Sciatic nerve (tissue), 2 donors: Measurements from ENCODE around the gene TNFRSF21. TPM values are rescaled to one million over a fixed set of nuclear protein-coding genes. Genes with fewer than 3 reads are reported as not detected.
"Not testable (repeated sequence)": the region's sequence is repeated elsewhere in the genome, so short reads cannot be mapped to it uniquely, and the experiment has no call there.

Source experiments
- ATAC-seq: fragments of 200-7000 bp; cut with Tn5 transposase; one replicate; pipeline ENCODE4 v1.9.1; 2020; ENCODE audit warnings: mild to moderate bottlenecking, moderate library complexity
- DNase-seq: peaks from one replicate; pipeline ENCODE4 v3.0.0-alpha.2; 2020; ENCODE audit warnings: low spot score
- intact Hi-C: fragments of 100-400 bp; cut with DNase I; formaldehyde crosslinking; loops from one replicate; pipeline ENCODE4 v1.14.2; 2022
- total RNA-seq: library from RNA; stranded (reverse); fragmentation: NEBNext Ultra II Directional; extraction: Animal tissue kit (Norgen Biotek cat#: 25700); gene quantifications from one replicate; pipeline ENCODE4 v1.2.1, GENCODE V29; 2021
- donor health status: DM: no; HTN: no; CAD: no.
- donor health status: DM: no; HTN: no; CAD: no.

The TNFRSF21 gene
- total RNA-seq, 1 donor from 2014 or later = 6.3 TPM

DNA sequence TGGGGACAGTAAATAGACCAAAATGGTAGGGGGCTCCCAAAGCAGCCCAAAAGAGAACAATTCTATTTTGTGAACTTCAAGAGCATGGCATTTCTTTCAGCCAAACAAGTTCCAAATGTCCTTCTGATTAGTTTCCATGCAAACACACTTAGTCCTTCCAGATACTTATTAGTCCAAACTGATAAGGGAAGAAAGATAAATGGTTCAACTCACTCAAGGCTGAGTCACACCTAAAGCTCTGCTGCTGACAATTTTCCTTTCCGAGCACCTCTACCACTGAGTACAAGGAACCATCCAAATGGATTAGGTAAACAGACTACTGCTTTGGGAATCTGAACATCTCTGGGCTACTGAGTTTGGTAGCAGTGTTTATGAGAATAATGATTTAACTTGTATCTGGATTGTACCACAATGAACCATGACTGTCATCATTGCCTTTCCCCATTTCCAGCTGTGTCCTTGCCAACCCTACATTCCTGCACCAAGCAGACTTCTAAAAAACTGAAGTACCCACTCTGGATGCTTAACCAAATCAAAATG lies 71.2 kb downstream of the TNFRSF21 start:
- no peak for DNase-seq
- intact Hi-C loops = no loop called here
- no peak for ATAC-seq

DNA sequence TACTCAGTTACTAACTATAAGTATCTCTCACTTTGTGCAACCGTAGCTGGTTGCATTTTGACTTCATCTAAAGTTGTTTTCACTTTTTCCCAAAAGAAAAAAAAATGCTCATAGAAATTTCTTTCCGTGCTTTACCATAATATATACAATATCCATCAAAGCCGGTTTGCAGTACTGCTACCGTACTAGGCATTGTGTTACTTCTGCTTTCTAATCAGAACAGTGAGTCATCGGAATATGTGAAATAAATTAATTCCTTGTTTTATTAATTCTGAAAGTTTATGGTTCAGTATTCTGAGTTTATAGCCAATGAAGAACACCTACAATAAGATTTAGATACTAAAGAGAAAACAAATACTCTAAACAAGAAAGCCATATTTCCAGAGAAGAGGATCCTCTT lies 72.5 kb downstream of the TNFRSF21 start:
- DNase-seq = no peak
- no peak for ATAC-seq
- intact Hi-C loops = no loop called here

- DNase-seq = no peak
- ATAC-seq = peak; percentile 44
- intact Hi-C loops = no loop called here
Observed at GRCh38 chr6:47235964-47236760, 73.5 kb downstream of the TNFRSF21 start.

DNA sequence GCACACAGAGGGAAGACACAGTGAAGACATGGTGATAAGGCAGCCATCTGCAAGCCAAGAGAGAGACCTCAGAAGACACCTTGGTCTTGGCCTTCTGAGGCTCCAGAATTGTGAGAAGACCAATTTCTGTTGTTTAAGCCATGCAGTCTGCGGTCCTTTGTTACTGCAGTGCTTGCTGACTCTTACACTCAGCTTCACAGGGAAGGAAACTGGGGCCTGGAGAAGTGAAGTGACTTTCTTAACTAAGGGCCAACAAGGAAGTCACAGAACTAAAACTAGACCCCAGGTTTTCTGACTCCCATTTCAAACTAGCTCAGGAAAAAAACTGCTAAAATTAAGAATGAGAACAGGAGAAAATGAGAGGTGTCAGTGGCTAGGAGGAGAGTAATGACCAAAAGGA lies 74.3 kb downstream of the TNFRSF21 start:
- DNase-seq (no peak), ATAC-seq (no peak)
- intact Hi-C loops = no loop called here

DNA sequence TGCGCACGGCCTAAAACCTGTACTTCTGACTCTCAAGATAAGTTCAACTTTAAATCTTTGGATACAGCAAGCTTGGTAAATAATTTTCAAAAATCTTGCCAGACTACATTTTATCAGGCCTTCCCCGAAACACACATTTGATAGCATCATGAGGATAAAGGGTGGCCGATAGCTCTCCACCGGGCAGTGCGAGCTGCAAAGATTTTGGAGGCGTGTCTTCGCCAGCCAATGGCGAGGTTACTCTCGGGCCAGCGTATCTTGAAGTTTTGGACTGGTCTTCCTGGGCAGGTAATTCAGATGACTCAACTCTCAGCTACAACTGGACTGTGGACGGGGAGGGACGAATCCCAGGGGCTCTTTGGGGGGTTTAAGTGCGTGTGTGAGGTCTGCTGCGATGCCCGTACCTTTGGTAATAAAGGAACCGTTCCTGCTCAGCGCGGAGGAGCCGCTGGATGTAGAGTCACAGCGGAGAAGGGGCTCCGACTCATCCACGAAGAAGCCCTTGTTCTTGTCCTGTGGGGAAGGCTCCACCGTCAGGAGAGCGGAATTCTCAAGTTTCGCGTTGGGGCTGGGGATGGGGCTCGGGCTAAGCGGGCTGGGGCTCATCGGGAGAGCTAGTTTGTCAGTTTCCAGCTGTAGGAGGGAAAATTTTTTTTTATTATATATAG lies 75.3 kb downstream of the TNFRSF21 start:
- no peak for DNase-seq
- ATAC-seq = no peak
- intact Hi-C loops = no loop called here

GRCh38 chr6:47231151-47231550 lies 78.6 kb downstream of the TNFRSF21 start:
- ATAC-seq (no peak), DNase-seq (no peak)
- intact Hi-C loops = no loop called here

- ATAC-seq (no peak), DNase-seq (no peak)
- intact Hi-C loops = no loop called here
Observed at GRCh38 chr6:47230579-47230978, 79.1 kb downstream of the TNFRSF21 start.

DNA sequence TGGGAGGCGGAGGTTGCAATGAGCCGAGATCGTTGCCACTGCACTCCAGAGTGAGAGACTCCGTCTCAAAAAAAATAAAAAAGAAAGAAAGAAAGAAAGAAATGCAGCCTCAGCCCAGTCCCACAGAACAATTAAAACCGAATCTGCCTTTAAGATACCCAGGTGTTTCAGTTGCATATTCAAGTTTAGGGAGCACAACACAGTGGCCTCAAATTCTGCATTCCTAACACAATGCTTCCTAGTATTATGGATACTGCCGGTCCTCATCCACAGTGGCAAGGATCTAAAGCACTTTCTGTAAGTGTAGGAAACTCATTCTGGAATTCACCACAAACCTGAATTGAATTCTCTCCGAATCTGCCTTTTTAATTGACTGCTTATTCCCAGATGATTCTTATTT lies 80.5 kb downstream of the TNFRSF21 start:
- intact Hi-C loops = no loop called here
- ATAC-seq = no peak
- DNase-seq = no peak

- DNase-seq, ATAC-seq, intact Hi-C loops: not testable (repeated sequence)
Observed at GRCh38 chr6:47228093-47228492, 81.6 kb downstream of the TNFRSF21 start.

DNA sequence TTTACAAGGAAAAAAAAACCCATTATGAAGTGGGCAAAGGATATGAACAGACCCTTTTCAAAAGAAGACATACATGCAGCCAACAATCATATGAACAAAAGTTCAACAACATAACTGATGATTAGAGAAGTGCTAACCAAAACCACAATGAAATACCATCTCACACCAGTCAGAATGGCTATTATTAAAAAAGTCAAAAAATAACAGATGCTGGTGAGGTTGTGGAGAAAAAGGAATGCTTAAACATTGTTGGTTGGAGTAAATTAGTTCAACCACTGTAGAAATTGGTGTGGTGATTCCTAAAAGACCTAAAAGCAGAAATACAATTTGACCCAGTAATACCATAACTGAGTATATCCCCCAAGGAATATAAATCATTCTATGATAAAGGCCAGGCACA lies 86.5 kb downstream of the TNFRSF21 start:
- intact Hi-C loops, ATAC-seq, DNase-seq: not testable (repeated sequence)

- no peak for DNase-seq
- intact Hi-C loops = no loop called here
- no peak for ATAC-seq
Observed at GRCh38 chr6:47221565-47221964, 88.1 kb downstream of the TNFRSF21 start.

DNA sequence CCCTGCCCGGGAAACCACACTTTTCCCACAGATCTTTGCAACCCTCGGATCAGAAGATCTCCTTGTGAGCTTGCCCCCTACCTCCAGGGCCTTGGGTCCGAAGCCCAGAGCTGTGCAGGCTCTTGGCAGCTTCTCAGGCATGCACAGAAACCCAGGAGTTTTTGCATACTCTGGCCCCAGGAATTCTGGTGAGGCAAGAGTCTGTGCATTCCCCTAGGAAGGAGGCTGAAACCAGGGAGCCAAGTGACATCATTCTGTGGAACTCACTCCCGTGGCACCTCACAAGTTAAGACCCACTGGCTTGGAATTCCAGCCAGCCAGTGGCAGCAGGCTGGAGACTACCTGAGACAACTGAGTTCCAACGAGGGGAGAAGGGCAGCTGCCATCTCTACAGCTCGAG lies 100.1 kb downstream of the TNFRSF21 start:
- intact Hi-C loops = no loop called here
- DNase-seq = no peak
- ATAC-seq = no peak

DNA sequence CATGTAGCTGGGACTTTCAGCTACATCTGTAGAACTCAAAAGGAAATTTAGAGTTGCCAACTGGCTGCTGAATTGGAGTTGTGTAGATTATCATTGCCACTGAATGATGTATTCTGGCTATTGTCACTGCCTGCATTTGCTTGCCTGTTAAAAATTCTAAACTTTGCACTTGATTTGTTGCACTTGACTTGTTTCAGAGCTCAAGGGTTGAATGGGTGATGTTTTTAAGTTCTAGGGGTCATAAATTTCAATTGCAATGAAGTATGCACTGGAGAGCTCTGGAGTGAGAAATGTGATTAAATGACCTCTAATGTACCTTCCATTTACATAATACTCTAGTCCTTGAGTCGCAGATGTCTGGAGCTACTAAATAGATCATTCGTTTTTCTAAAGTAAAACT lies 102.4 kb downstream of the TNFRSF21 start:
- intact Hi-C loops = no loop called here
- DNase-seq (no peak), ATAC-seq (no peak)

GRCh38 chr6:47206626-47207025 lies 103.1 kb downstream of the TNFRSF21 start:
- intact Hi-C loops = no loop called here
- ATAC-seq (no peak), DNase-seq (no peak)

GRCh38 chr6:47203938-47204611 lies 105.6 kb downstream of the TNFRSF21 start:
- DNase-seq (no peak), ATAC-seq (no peak)
- intact Hi-C loops = no loop called here

DNA sequence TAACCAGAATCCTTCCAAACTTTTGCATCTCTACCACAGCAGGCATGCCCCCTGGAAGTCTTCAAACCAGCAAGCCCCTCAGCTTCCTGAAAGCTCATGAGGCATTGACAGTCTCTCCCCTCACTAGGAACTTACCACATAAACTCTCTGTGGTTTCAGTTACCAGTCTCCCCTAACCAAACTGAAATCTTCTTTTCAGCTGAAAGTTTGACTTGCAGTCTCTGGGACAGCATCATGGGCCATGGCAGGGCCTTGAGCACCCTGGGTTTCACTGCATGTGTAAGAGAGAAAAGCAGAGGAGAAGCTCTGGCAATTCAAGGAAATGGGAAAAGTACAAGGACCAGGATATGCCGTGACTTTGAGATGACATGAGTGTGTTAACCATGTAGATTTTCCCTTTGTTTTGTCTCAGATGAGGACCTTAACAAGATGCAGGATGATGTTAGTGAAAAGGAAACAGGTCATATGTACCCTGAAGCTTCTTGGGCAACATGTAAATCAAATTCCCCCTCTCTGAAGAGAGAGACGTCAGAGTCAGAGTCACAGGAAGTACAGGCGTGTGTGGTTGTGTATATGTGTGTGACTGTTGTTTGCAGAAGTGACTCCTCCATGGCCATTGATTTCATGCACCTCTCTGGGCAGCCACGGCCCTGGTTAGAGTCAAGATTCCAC lies 106.3 kb downstream of the TNFRSF21 start:
- ATAC-seq = no peak
- intact Hi-C loops = no loop called here

GRCh38 chr6:47202644-47203205 lies 107.0 kb downstream of the TNFRSF21 start:
- no peak for DNase-seq
- intact Hi-C loops = no loop called here
- ATAC-seq = no peak

More for the DNA sequence above, 106.3 kb downstream of the TNFRSF21 start:
- DNase-seq = no peak

- no peak for ATAC-seq
- no peak for DNase-seq
- intact Hi-C loops = no loop called here
Observed at GRCh38 chr6:47200536-47201334, 109.0 kb downstream of the TNFRSF21 start.
